ENCODE results near the gene C17orf75. TPM values are rescaled to one million over a fixed set of nuclear protein-coding genes. Genes with fewer than 3 reads are reported as not detected.
"Not testable (repeated sequence)": the region's sequence is repeated elsewhere in the genome, so short reads cannot be mapped to it uniquely, and the experiment has no call there.

C17orf75 gene
- total RNA-seq, 2 experiments from 2014 or later = 25.3 to 26.6 TPM

DNA sequence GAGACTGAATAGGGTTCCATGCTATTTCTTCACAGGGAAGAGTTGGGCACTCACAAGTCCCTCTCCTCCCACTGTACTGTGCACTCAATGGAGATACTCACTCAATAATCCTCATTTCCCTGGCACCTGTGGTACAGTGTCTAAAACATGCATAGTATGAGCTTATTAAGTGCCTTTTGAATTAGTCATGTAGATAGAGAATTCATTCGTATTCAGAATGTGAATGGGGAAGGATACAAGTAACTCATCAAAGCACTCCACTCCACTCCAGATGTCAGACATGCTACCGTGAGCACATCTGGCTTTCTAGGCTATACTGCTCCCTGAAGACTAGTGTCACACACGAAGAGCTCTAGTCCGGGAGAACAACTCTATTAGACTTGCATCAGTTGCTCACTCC is 6.3 kb downstream of the C17orf75 start:
- no peaks in the 10 kb centered on the region for H3K9me3 Mint-ChIP-seq
- CTCF ChIA-PET = interaction anchor here (0.8 to 2.0 kb wide), 3 partner anchors 15 to 108 kb away, joined by 3 to 5 read pairs (median 5); partner anchors contain the start of gene PSMD11
- DNase-seq = no peak
- H3K36me3 Mint-ChIP-seq (ENCODE audit: low read depth) = peaks cover 24% of the 10 kb centered on the region
- no peak overlapping the region for H3K4me3 Mint-ChIP-seq
- intact Hi-C loops (cut with micrococcal nuclease) = no loop called here
- H3K27ac Mint-ChIP-seq = no peak overlapping the region
- H3K27me3 Mint-ChIP-seq (ENCODE audit: low read depth) = no peaks in the 10 kb centered on the region
- peaks cover 14% of the 10 kb centered on the region for H3K4me1 Mint-ChIP-seq (ENCODE audit: low read depth)

DNA sequence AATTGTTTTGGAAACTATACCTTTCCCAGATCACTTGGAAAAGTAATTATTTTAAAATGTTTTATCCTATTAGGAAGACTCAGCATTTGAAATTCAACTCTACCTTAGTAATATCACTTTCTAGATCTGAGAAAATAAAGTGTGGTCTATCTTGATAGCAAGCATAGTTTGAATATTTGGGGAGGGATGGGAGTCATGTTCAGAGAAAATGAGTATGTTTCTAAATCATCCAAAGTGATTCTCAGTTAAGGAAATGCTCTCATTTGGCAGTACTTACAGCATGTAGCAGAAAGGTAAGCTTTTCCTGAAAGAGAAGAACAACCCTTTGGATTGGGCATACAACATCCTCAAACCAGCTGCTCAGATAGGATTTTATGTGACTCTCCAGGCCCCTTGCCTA is 6.9 kb downstream of the C17orf75 start:
- Mint-ChIP-seq H3K9me3 (no peaks in the 10 kb centered on the region), H3K36me3 (ENCODE audit: low read depth) (peaks cover 23% of the 10 kb centered on the region), H3K4me3 (no peak overlapping the region), H3K4me1 (ENCODE audit: low read depth) (peaks cover 20% of the 10 kb centered on the region), H3K27me3 (ENCODE audit: low read depth) (no peaks in the 10 kb centered on the region), H3K27ac (no peak overlapping the region)
- intact Hi-C loops (cut with micrococcal nuclease) = no loop called here
- DNase-seq = no peak
- CTCF ChIA-PET = interaction anchor here (0.9 to 2.0 kb wide), 3 partner anchors 11 to 109 kb away, joined by 3 to 5 read pairs (median 3); partner anchors contain the start of gene PSMD11

GRCh38 chr17:32333187-32333586 is 8.8 kb downstream of the C17orf75 start:
- intact Hi-C loops (cut with micrococcal nuclease) = no loop called here
- no peaks in the 10 kb centered on the region for H3K27me3 Mint-ChIP-seq (ENCODE audit: low read depth)
- H3K4me1 Mint-ChIP-seq (ENCODE audit: low read depth) = peaks cover 21% of the 10 kb centered on the region
- H3K4me3 Mint-ChIP-seq = no peak overlapping the region
- H3K36me3 Mint-ChIP-seq (ENCODE audit: low read depth) = peaks cover 17% of the 10 kb centered on the region
- no peaks in the 10 kb centered on the region for H3K9me3 Mint-ChIP-seq
- H3K27ac Mint-ChIP-seq = no peak overlapping the region
- no peak for DNase-seq
- CTCF ChIA-PET = interaction anchor here (1.6 kb wide), 1 partner anchor 14 kb away, joined by 6 read pairs; no protein-coding TSS in a partner anchor

- peaks cover 17% of the 10 kb centered on the region for H3K36me3 Mint-ChIP-seq (ENCODE audit: low read depth)
- H3K27ac Mint-ChIP-seq = no peak overlapping the region
- no peak for DNase-seq
- no peaks in the 10 kb centered on the region for H3K27me3 Mint-ChIP-seq (ENCODE audit: low read depth)
- no peak overlapping the region for H3K4me3 Mint-ChIP-seq
- intact Hi-C loops (cut with micrococcal nuclease) = no loop called here
- CTCF ChIA-PET = interaction anchor here (0.6 to 1.9 kb wide), 2 partner anchors 11 to 84 kb away, joined by 4 to 7 read pairs; no protein-coding TSS in a partner anchor
- peaks cover 21% of the 10 kb centered on the region for H3K4me1 Mint-ChIP-seq (ENCODE audit: low read depth)
- H3K9me3 Mint-ChIP-seq = no peaks in the 10 kb centered on the region
Observed at GRCh38 chr17:32331243-32332040, 10.5 kb downstream of the C17orf75 start.

GRCh38 chr17:32330147-32330546 is 11.8 kb downstream of the C17orf75 start:
- peaks cover 17% of the 10 kb centered on the region for H3K36me3 Mint-ChIP-seq (ENCODE audit: low read depth)
- H3K4me3 Mint-ChIP-seq = no peak overlapping the region
- no peak overlapping the region for H3K27ac Mint-ChIP-seq
- DNase-seq = no peak
- no peaks in the 10 kb centered on the region for H3K9me3 Mint-ChIP-seq
- H3K4me1 Mint-ChIP-seq (ENCODE audit: low read depth) = peaks cover 21% of the 10 kb centered on the region
- intact Hi-C loops (cut with micrococcal nuclease) = no loop called here
- H3K27me3 Mint-ChIP-seq (ENCODE audit: low read depth) = no peaks in the 10 kb centered on the region
- CTCF ChIA-PET = interaction anchor here (1.9 kb wide), 1 partner anchor 10 kb away, joined by 7 read pairs; no protein-coding TSS in a partner anchor

DNA sequence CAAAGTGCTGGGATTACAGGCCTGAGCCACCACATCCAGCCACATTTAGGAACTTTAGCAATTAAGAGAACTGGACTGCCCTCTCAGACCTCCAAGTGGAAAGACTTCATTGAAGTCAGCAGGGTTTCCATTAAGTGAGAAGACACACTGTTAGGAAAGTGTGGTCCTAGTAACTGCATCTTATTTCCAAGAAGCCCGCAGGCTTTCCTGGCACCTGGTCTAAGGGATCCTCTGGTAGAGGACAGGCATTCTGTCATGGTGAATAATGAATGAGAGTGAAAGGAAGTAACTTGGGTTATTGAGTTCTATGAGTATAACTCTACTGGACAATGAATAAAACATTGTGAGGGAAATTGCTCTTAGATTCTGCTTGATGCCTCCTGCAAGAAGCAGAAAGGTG is 14.1 kb downstream of the C17orf75 start:
- intact Hi-C loops (cut with micrococcal nuclease) = no loop called here
- no peak for DNase-seq
- Mint-ChIP-seq H3K9me3 (no peaks in the 10 kb centered on the region), H3K4me1 (ENCODE audit: low read depth) (peaks cover 36% of the 10 kb centered on the region), H3K36me3 (ENCODE audit: low read depth) (peaks cover 8% of the 10 kb centered on the region), H3K27me3 (ENCODE audit: low read depth) (no peaks in the 10 kb centered on the region), H3K27ac (no peak overlapping the region), H3K4me3 (no peak overlapping the region)
- CTCF ChIA-PET = interaction anchor here (1.2 to 2.7 kb wide), 3 partner anchors 8 to 12 kb away, joined by 3 to 7 read pairs (median 7); no protein-coding TSS in a partner anchor

GRCh38 chr17:32323811-32324491 is 18.0 kb downstream of the C17orf75 start:
- H3K4me1 Mint-ChIP-seq (ENCODE audit: low read depth) = peaks cover 15% of the 10 kb centered on the region
- H3K27ac Mint-ChIP-seq = no peak overlapping the region
- CTCF ChIA-PET = interaction anchor here (0.8 to 1.9 kb wide), 3 partner anchors 11 to 28 kb away, joined by 3 to 5 read pairs (median 4); no protein-coding TSS in a partner anchor
- H3K4me3 Mint-ChIP-seq = no peak overlapping the region
- H3K9me3 Mint-ChIP-seq = no peaks in the 10 kb centered on the region
- peak; percentile 40 for DNase-seq
- H3K27me3 Mint-ChIP-seq (ENCODE audit: low read depth) = no peaks in the 10 kb centered on the region
- intact Hi-C loops (cut with micrococcal nuclease) = no loop called here
- H3K36me3 Mint-ChIP-seq (ENCODE audit: low read depth) = no peaks in the 10 kb centered on the region

- Mint-ChIP-seq H3K27me3 (ENCODE audit: low read depth) (no peaks in the 10 kb centered on the region), H3K36me3 (ENCODE audit: low read depth) (no peaks in the 10 kb centered on the region), H3K9me3 (no peaks in the 10 kb centered on the region), H3K27ac (no peak overlapping the region), H3K4me3 (no peak overlapping the region), H3K4me1 (ENCODE audit: low read depth) (peaks cover 17% of the 10 kb centered on the region)
- DNase-seq = no peak
- CTCF ChIA-PET = interaction anchor here (0.6 to 1.9 kb wide), 4 partner anchors 11 to 95 kb away, joined by 3 to 5 read pairs (median 4); no protein-coding TSS in a partner anchor
- intact Hi-C loops (cut with micrococcal nuclease) = no loop called here
Observed at GRCh38 chr17:32323046-32323445, 18.9 kb downstream of the C17orf75 start.

DNA sequence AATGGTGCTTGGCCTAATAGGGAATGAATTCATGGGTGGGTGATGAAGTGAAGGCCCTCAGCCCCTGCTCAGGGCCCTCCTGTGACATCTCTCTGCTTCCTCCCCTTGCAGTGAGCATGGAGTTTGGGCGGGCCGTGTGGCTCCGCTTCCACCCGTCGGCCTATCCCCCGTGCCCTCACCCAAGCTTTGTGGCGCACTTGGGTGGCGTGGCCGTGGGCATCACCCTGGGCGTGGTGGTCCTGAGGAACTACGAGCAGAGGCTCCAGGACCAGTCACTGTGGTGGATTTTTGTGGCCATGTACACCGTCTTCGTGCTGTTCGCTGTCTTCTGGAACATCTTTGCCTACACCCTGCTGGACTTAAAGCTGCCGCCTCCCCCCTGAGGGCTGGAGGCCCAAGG is 21.1 kb downstream of the C17orf75 start:
- Mint-ChIP-seq H3K4me1 (ENCODE audit: low read depth) (peaks cover 17% of the 10 kb centered on the region), H3K27me3 (ENCODE audit: low read depth) (peaks cover 3% of the 10 kb centered on the region), H3K27ac (no peak overlapping the region), H3K4me3 (no peak overlapping the region), H3K36me3 (ENCODE audit: low read depth) (no peaks in the 10 kb centered on the region), H3K9me3 (no peaks in the 10 kb centered on the region)
- intact Hi-C loops (cut with micrococcal nuclease) = no loop called here
- CTCF ChIA-PET = interaction anchor here (0.6 to 7.3 kb wide), 8 partner anchors 10 to 267 kb away, joined by 3 to 72 read pairs (median 3); no protein-coding TSS in a partner anchor
- no peak for DNase-seq

DNA sequence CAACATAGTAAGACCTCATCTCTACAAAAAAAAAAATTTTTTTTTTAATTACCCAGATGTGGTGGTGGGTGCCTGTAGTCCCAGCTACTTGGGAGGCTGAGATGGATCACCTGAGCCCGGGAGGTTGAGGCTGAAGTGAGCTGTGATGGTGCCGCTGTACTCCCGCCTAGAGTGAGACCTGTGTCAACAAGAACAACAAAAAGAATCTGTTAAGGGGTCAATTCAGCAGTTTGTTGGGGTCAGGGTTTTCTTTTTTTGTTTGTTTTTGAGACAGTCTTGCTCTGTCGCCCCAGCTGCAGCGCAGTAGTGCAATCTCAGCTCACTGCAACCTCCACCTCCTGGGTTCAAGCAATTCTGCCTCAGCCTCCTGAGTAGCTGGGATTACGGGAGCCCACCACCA is 21.9 kb downstream of the C17orf75 start:
- H3K4me3 Mint-ChIP-seq; H3K36me3 Mint-ChIP-seq (ENCODE audit: low read depth); H3K9me3 Mint-ChIP-seq; intact Hi-C loops (cut with micrococcal nuclease); H3K27ac Mint-ChIP-seq; DNase-seq; H3K27me3 Mint-ChIP-seq (ENCODE audit: low read depth): not testable (repeated sequence)
- CTCF ChIA-PET = interaction anchor here (0.6 to 7.3 kb wide), 17 partner anchors 8 to 311 kb away, joined by 3 to 72 read pairs (median 4); no protein-coding TSS in a partner anchor
- H3K4me1 Mint-ChIP-seq (ENCODE audit: low read depth) = peaks cover 17% of the 10 kb centered on the region

DNA sequence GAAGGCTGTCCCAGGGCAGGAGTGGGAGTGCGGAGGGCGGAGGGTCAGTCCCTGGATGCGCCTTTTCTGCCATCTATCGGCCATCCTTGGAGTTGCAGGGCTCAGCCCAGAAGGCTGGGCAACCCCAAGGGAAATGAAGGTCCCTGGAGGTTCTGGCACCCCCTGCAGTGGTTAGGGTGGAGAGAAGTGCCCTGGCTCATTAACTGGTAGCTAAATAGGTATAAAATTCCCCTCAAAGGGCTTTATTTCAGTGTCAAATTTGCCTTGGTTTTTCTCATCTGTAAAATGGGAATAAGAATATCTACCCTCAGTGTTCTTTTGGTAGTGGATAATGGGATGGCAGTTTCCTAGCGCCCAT is 22.4 kb downstream of the C17orf75 start:
- H3K36me3 Mint-ChIP-seq (ENCODE audit: low read depth) = no peaks in the 10 kb centered on the region
- H3K27me3 Mint-ChIP-seq (ENCODE audit: low read depth) = peaks cover 6% of the 10 kb centered on the region
- intact Hi-C loops (cut with micrococcal nuclease) = loop anchor here (1.0 kb wide), 2 partner anchors 66 to 116 kb away; no protein-coding TSS in a partner anchor
- peak overlapping the region; percentile 61 for H3K4me3 Mint-ChIP-seq
- H3K27ac Mint-ChIP-seq = no peak overlapping the region
- no peaks in the 10 kb centered on the region for H3K9me3 Mint-ChIP-seq
- peak; percentile 87 for DNase-seq
- CTCF ChIA-PET = interaction anchor here (0.6 to 7.3 kb wide), 16 partner anchors 8 to 311 kb away, joined by 3 to 72 read pairs (median 4); no protein-coding TSS in a partner anchor
- H3K4me1 Mint-ChIP-seq (ENCODE audit: low read depth) = peaks cover 17% of the 10 kb centered on the region

DNA sequence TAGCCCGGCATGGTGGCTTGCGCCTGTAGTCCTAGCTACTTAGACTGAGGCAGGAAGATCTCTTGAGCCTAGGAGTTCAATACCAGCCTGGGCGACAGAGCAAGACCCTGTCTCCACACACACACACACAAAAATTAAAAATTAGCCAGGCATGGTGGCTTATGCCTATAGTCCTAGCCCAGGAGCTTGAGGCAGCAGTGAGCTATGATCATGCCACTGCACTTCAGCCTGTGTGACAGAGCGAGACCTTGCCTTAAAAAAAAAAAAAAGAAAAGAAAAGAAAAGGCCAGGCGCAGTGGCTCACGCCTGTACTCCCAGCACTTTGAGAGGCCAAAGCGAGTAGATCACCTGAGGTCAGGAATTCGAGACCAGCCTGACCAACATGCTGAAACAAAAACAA is 23.9 kb downstream of the C17orf75 start:
- Mint-ChIP-seq H3K4me1 (ENCODE audit: low read depth) (peaks cover 3% of the 10 kb centered on the region), H3K27ac (no peak overlapping the region), H3K36me3 (ENCODE audit: low read depth) (no peaks in the 10 kb centered on the region), H3K9me3 (no peaks in the 10 kb centered on the region), H3K4me3 (no peak overlapping the region), H3K27me3 (ENCODE audit: low read depth) (peaks cover 6% of the 10 kb centered on the region)
- DNase-seq = no peak
- CTCF ChIA-PET = interaction anchor here (1.0 to 7.3 kb wide), 5 partner anchors 10 to 147 kb away, joined by 3 to 72 read pairs (median 4); no protein-coding TSS in a partner anchor
- intact Hi-C loops (cut with micrococcal nuclease) = no loop called here

Data from activated naive CD4-positive, alpha-beta T cell treated with anti-CD3 and anti-CD28 coated beads for 36 hours (primary cell).